GM23338 (cell line): ENCODE results near the gene COLEC12. TPM values are rescaled to one million over a fixed set of nuclear protein-coding genes. Genes with fewer than 3 reads are reported as not detected.

Experiments
- ATAC-seq: fragments of 200-7000 bp; cut with Tn5 transposase; 3 replicates; pipeline ENCODE4 v1.9.1; 2020
- DNase-seq: peaks from one replicate; pipeline ENCODE4 v3.0.0-alpha.2; 2015; ENCODE audit warnings: low spot score
- H2AFZ ChIP-seq: fragments of 200-600 bp; sonication (generic); 2 replicates; pipeline ENCODE4 v1.8.0; 2016; ENCODE audit warnings: antibody characterized with exemption, mild to moderate bottlenecking, moderate library complexity
- H3F3A ChIP-seq: fragments of 200-600 bp; sonication (generic); replicated peaks from 2 replicates; pipeline ENCODE4 v1.8.0; 2017; ENCODE audit warnings: antibody characterized with exemption, mixed run types, low read depth
- H3K27ac ChIP-seq: fragments of 200-600 bp; sonication (generic); 2 replicates; pipeline ENCODE4 v1.6.1; 2016; ENCODE audit warnings: low read depth
- H3K27me3 ChIP-seq: fragments of 200-600 bp; sonication (generic); 2 replicates; pipeline ENCODE4 v1.8.0; 2016; ENCODE audit warnings: mild to moderate bottlenecking, mixed run types, moderate library complexity; ENCODE audit not compliant: insufficient read depth
- H3K36me3 ChIP-seq: fragments of 200-600 bp; sonication (generic); 2 replicates; pipeline ENCODE4 v1.8.0; 2016; ENCODE audit warnings: mild to moderate bottlenecking; ENCODE audit not compliant: insufficient read depth
- H3K4me1 ChIP-seq: fragments of 200-600 bp; sonication (generic); 2 replicates; pipeline ENCODE4 v1.8.0; 2016; ENCODE audit warnings: mild to moderate bottlenecking, moderate library complexity; ENCODE audit not compliant: insufficient read depth
- H3K4me2 ChIP-seq: fragments of 200-600 bp; sonication (generic); 2 replicates; pipeline ENCODE4 v1.7.1; 2017; ENCODE audit warnings: mixed run types
- H3K4me3 ChIP-seq: fragments of 200-600 bp; sonication (generic); 2 replicates; pipeline ENCODE4 v1.6.1; 2016; ENCODE audit warnings: mixed run types
- H3K79me2 ChIP-seq: fragments of 200-600 bp; sonication (generic); replicated peaks from 2 replicates; pipeline ENCODE4 v1.8.0; 2017; ENCODE audit warnings: mild to moderate bottlenecking; ENCODE audit not compliant: insufficient read depth
- H3K9me2 ChIP-seq: fragments of 200-600 bp; sonication (generic); 2 replicates; pipeline ENCODE4 v1.8.0; 2017; ENCODE audit not compliant: insufficient read depth
- H4K20me1 ChIP-seq: fragments of 200-600 bp; sonication (generic); replicated peaks from 2 replicates; pipeline ENCODE4 v1.8.0; 2017; ENCODE audit warnings: mild to moderate bottlenecking; ENCODE audit not compliant: insufficient read depth
- H3K27ac Mint-ChIP-seq: 2 replicates; pipeline ENCODE4 v1.8.0; 2020; ENCODE audit warnings: inconsistent platforms, mild to moderate bottlenecking, moderate library complexity, mixed read lengths
- H3K27me3 Mint-ChIP-seq: 3 replicates; pipeline ENCODE4 v1.8.0; 2022; ENCODE audit warnings: low read depth, mild to moderate bottlenecking, moderate library complexity, mixed read lengths, inconsistent platforms; ENCODE audit not compliant: insufficient read depth, poor library complexity
- H3K36me3 Mint-ChIP-seq: 3 replicates; pipeline ENCODE4 v1.8.0; 2021; ENCODE audit warnings: low read depth, mild to moderate bottlenecking, inconsistent platforms, moderate library complexity, mixed read lengths
- H3K4me1 Mint-ChIP-seq: 3 replicates; pipeline ENCODE4 v1.8.0; 2020; ENCODE audit warnings: mild to moderate bottlenecking, inconsistent platforms, mixed read lengths
- H3K4me3 Mint-ChIP-seq: 3 replicates; pipeline ENCODE4 v1.8.0; 2021; ENCODE audit warnings: moderate library complexity, mild to moderate bottlenecking, inconsistent platforms, mixed read lengths
- H3K9me3 Mint-ChIP-seq: 3 replicates; pipeline ENCODE4 v1.8.0; 2020; ENCODE audit warnings: moderate library complexity, mild to moderate bottlenecking, inconsistent platforms, mixed read lengths
- CREB1 ChIP-seq: fragments of 250-450 bp; sonication (Bioruptor Pico); IDR thresholded peaks from 2 replicates; pipeline ENCODE4 v1.5.0; 2020; ENCODE audit warnings: low read depth, mild to moderate bottlenecking, moderate library complexity
- EZH2phosphoT487 ChIP-seq: fragments of 200-600 bp; sonication (generic); IDR thresholded peaks from one replicate; pipeline ENCODE4 v1.8.1; 2018; ENCODE audit warnings: antibody characterized with exemption; ENCODE audit not compliant: unreplicated experiment
- JUNB ChIP-seq: IDR thresholded peaks from one replicate; pipeline ENCODE4 v1.6.1; 2016; ENCODE audit warnings: antibody characterized with exemption; ENCODE audit not compliant: unreplicated experiment
- NANOG ChIP-seq: IDR thresholded peaks from 2 replicates; pipeline ENCODE4 v1.6.1; 2016; ENCODE audit warnings: antibody characterized with exemption, borderline replicate concordance
- REST ChIP-seq: IDR thresholded peaks from one replicate; pipeline ENCODE4 v1.6.1; 2018; ENCODE audit warnings: antibody characterized with exemption; ENCODE audit not compliant: unreplicated experiment
- STAT1 ChIP-seq: IDR thresholded peaks from one replicate; pipeline ENCODE4 v1.6.1; 2016; ENCODE audit warnings: antibody characterized with exemption; ENCODE audit not compliant: unreplicated experiment
- ZNF114 ChIP-seq: fragments of 250-450 bp; sonication (Bioruptor Pico); IDR thresholded peaks from 2 replicates; pipeline ENCODE4 v1.5.0; 2020; ENCODE audit warnings: mild to moderate bottlenecking, moderate library complexity
- ZNF331 ChIP-seq: fragments of 250-450 bp; sonication (Bioruptor Pico); IDR thresholded peaks from 2 replicates; pipeline ENCODE4 v1.5.0; 2020; ENCODE audit warnings: low read depth, mild to moderate bottlenecking, moderate library complexity
- polyA plus RNA-seq: library from polyadenylated mRNA; unstranded; fragments of >200 nt; fragmentation: Nextera tagmentation; extraction: Ambion mirVana; gene quantifications from 2 replicates; pipeline ENCODE4 v1.2.1, GENCODE V29; 2016
- total RNA-seq: library from RNA; depleted of rRNA; stranded (reverse); fragments of >200 nt; shearing (Covaris generic); gene quantifications from 2 replicates; pipeline ENCODE4 v1.2.3, GENCODE V29; 2014

The COLEC12 gene
- total and polyA plus RNA-seq, 2 experiments from 2014 or later: 1.1 to 3.2 TPM

GRCh38 chr18:413233-413632 lies 87.3 kb downstream of the COLEC12 start:
- Mint-ChIP-seq H3K4me3 (no peak overlapping the region), H3K36me3 (no peaks in the 10 kb centered on the region), H3K4me1 (no peaks in the 10 kb centered on the region), H3K27ac (no peak overlapping the region), H3K27me3 (no peaks in the 10 kb centered on the region), H3K9me3 (no peaks in the 10 kb centered on the region)
- Histone ChIP-seq H4K20me1 (no peaks in the 10 kb centered on the region), H3K79me2 (no peaks in the 10 kb centered on the region), H3K27me3 (no peaks in the 10 kb centered on the region), H3K4me1 (no peaks in the 10 kb centered on the region), H3K9me2 (0 out of 2 replicates have a peak, but pooled peaks cover 2% of the 10 kb centered on the region), H3K4me3 (no peak overlapping the region), H3K4me2 (no peak overlapping the region), H3K36me3 (no peaks in the 10 kb centered on the region), H3K27ac (no peak overlapping the region), H2AFZ (no peak overlapping the region), H3F3A (no peaks in the 10 kb centered on the region)
- TF ChIP-seq NANOG (no peak), ZNF331 (CRISPR knock-in tag) (no peak), ZNF114 (CRISPR knock-in tag) (no peak), EZH2phosphoT487 (no peak), JUNB (no peak), CREB1 (CRISPR knock-in tag) (no peak)
- ATAC-seq: no peak
- DNase-seq: no peak

GRCh38 chr18:410047-410455 lies 90.5 kb downstream of the COLEC12 start:
- Histone ChIP-seq H2AFZ (no peak overlapping the region), H3K4me2 (no peak overlapping the region), H3F3A (no peaks in the 10 kb centered on the region), H3K4me3 (no peak overlapping the region), H3K36me3 (no peaks in the 10 kb centered on the region), H4K20me1 (no peaks in the 10 kb centered on the region), H3K27ac (no peak overlapping the region), H3K4me1 (no peaks in the 10 kb centered on the region), H3K9me2 (peaks cover 5% of the 10 kb centered on the region; the same call in 1 of the 2 replicates), H3K79me2 (no peaks in the 10 kb centered on the region), H3K27me3 (no peaks in the 10 kb centered on the region)
- Mint-ChIP-seq H3K27me3 (peaks cover 1% of the 10 kb centered on the region), H3K27ac (no peak overlapping the region), H3K4me1 (no peaks in the 10 kb centered on the region), H3K36me3 (peaks cover 10% of the 10 kb centered on the region), H3K9me3 (peaks cover 13% of the 10 kb centered on the region), H3K4me3 (no peak overlapping the region)
- ATAC-seq (no peak), DNase-seq (no peak)
- no peak for TF ChIP-seq NANOG
- TF ChIP-seq CREB1 (CRISPR knock-in tag): no peak
- TF ChIP-seq REST: no peak

- Mint-ChIP-seq H3K9me3 (peaks cover 20% of the 10 kb centered on the region), H3K4me3 (no peak overlapping the region)
These were observed 92.1 kb downstream of the COLEC12 start for GRCh38 chr18:408367-408766.

More at GRCh38 chr18:408367-408766, 92.1 kb downstream of the COLEC12 start:
- Histone ChIP-seq H3K79me2 (no peaks in the 10 kb centered on the region), H3K4me2 (no peak overlapping the region), H3K27ac (no peak overlapping the region), H3K36me3 (no peaks in the 10 kb centered on the region), H4K20me1 (no peaks in the 10 kb centered on the region), H2AFZ (no peak overlapping the region), H3K4me1 (no peaks in the 10 kb centered on the region), H3K9me2 (peaks cover 5% of the 10 kb centered on the region; the same call in 1 of the 2 replicates), H3K4me3 (no peak overlapping the region), H3F3A (no peaks in the 10 kb centered on the region), H3K27me3 (no peaks in the 10 kb centered on the region)
- DNase-seq: no peak
- no peaks in the 10 kb centered on the region for H3K4me1 Mint-ChIP-seq
- TF ChIP-seq EZH2phosphoT487 (no peak), STAT1 (no peak)
- peaks cover 12% of the 10 kb centered on the region for H3K36me3 Mint-ChIP-seq
- peaks cover 1% of the 10 kb centered on the region for H3K27me3 Mint-ChIP-seq
- ATAC-seq: no peak
- H3K27ac Mint-ChIP-seq: no peak overlapping the region
